HG03280 (cell line): ENCODE measurements around the gene ADD3.

Experiments used
- ATAC-seq: cut with Tn5 transposase; IDR thresholded peaks from one replicate; pipeline ENCODE4 v1.9.1; 2021; ENCODE audit warnings: mild to moderate bottlenecking, moderate library complexity; ENCODE audit not compliant: unreplicated experiment

The ADD3 gene

GRCh38 chr10:110061687-110062086, 53.9 kb downstream of the ADD3 start:
- ATAC-seq: no peak

GRCh38 chr10:110065269-110065668, 57.5 kb downstream of the ADD3 start:
- no peak for ATAC-seq

- peak; percentile 48 for ATAC-seq
These were observed 60.4 kb downstream of the ADD3 start for GRCh38 chr10:110067960-110068770.

- no peak for ATAC-seq
These were observed 61.0 kb downstream of the ADD3 start for GRCh38 chr10:110068780-110069179.

GRCh38 chr10:110069502-110069982, 61.8 kb downstream of the ADD3 start:
- ATAC-seq: peak; percentile 66

GRCh38 chr10:110073896-110074295, 66.1 kb downstream of the ADD3 start:
- no peak for ATAC-seq

GRCh38 chr10:110074298-110074697, 66.5 kb downstream of the ADD3 start:
- no peak for ATAC-seq

- ATAC-seq: no peak
These were observed 67.2 kb downstream of the ADD3 start for GRCh38 chr10:110074758-110075671.

- no peak for ATAC-seq
These were observed 67.9 kb downstream of the ADD3 start for GRCh38 chr10:110075686-110076085.

GRCh38 chr10:110076559-110077318, 69.0 kb downstream of the ADD3 start:
- ATAC-seq: peak; percentile 65

- no peak for ATAC-seq
These were observed 69.8 kb downstream of the ADD3 start for GRCh38 chr10:110077436-110078130.

- ATAC-seq: no peak
These were observed 70.5 kb downstream of the ADD3 start for GRCh38 chr10:110078317-110078716.

GRCh38 chr10:110081911-110082310, 74.1 kb downstream of the ADD3 start:
- no peak for ATAC-seq

- ATAC-seq: no peak
These were observed 76.1 kb downstream of the ADD3 start for GRCh38 chr10:110083884-110084283.

GRCh38 chr10:110087682-110088081, 79.9 kb downstream of the ADD3 start:
- ATAC-seq: no peak

- no peak for ATAC-seq
These were observed 80.8 kb downstream of the ADD3 start for GRCh38 chr10:110088367-110089104.

- ATAC-seq: no peak
These were observed 84.0 kb downstream of the ADD3 start for GRCh38 chr10:110091830-110092229.

GRCh38 chr10:110093722-110094121, 85.9 kb downstream of the ADD3 start:
- no peak for ATAC-seq

- no peak for ATAC-seq
These were observed 87.0 kb downstream of the ADD3 start for GRCh38 chr10:110094786-110095185.
